Neuronal stem cell (in vitro differentiated cells): ENCODE results near the gene TANK.

Source experiments
- DNase-seq: peaks from one replicate; pipeline ENCODE4 v3.0.0-alpha.2; 2013; ENCODE audit warnings: low spot score
- H2AFZ ChIP-seq: one replicate; pipeline ENCODE4 v1.6.1; 2013; ENCODE audit warnings: mild to moderate bottlenecking, low read length, inconsistent platforms
- H2AK5ac ChIP-seq: 2 replicates; pipeline ENCODE4 v1.6.1; 2013; ENCODE audit warnings: low read depth, mild to moderate bottlenecking, inconsistent platforms, low read length, moderate library complexity, mixed read lengths
- H2BK120ac ChIP-seq: 2 replicates; pipeline ENCODE4 v1.6.1; 2013; ENCODE audit warnings: low read depth, mild to moderate bottlenecking, inconsistent platforms, low read length, moderate library complexity, mixed read lengths
- H2BK12ac ChIP-seq: one replicate; pipeline ENCODE4 v1.6.1; 2013; ENCODE audit warnings: low read length, inconsistent platforms
- H2BK15ac ChIP-seq: 2 replicates; pipeline ENCODE4 v1.6.1; 2013; ENCODE audit warnings: mild to moderate bottlenecking, low read length, inconsistent platforms, mixed read lengths
- H2BK5ac ChIP-seq: one replicate; pipeline ENCODE4 v1.6.1; 2013; ENCODE audit warnings: inconsistent platforms, mild to moderate bottlenecking, low read length, moderate library complexity
- H3K14ac ChIP-seq: one replicate; pipeline ENCODE4 v1.6.1; 2013; ENCODE audit warnings: low read length, inconsistent platforms
- H3K18ac ChIP-seq: 2 replicates; pipeline ENCODE4 v1.6.1; 2013; ENCODE audit warnings: low read length, inconsistent platforms
- H3K23ac ChIP-seq: 2 replicates; pipeline ENCODE4 v1.6.1; 2013; ENCODE audit warnings: low read depth, mild to moderate bottlenecking, mixed read lengths, low read length, inconsistent platforms; ENCODE audit not compliant: poor library complexity
- H3K27ac ChIP-seq: replicated peaks from 3 replicates; pipeline ENCODE4 v1.5.1; 2013; ENCODE audit warnings: low read length, inconsistent platforms
- H3K27me3 ChIP-seq, 3 experiments: 2 replicates each; pipeline ENCODE4 v1.6.1; 2013; ENCODE audit warnings: low read length in 3 of 3, mild to moderate bottlenecking in 2 of 3, inconsistent platforms in 1 of 3, low read depth in 1 of 3, mixed read lengths in 1 of 3, moderate library complexity in 1 of 3; ENCODE audit not compliant: control insufficient read depth in 3 of 3, insufficient read depth in 3 of 3
- H3K36me3 ChIP-seq, 2 donors: replicated peaks in 1 of 2; 2 replicates each; pipeline ENCODE4 v1.6.1; 2013; ENCODE audit warnings: low read length in 2 of 2; ENCODE audit not compliant: control insufficient read depth in 2 of 2, insufficient read depth in 2 of 2
- H3K4ac ChIP-seq: 2 replicates; pipeline ENCODE4 v1.6.1; 2013; ENCODE audit warnings: inconsistent platforms, mild to moderate bottlenecking, low read length, moderate library complexity
- H3K4me1 ChIP-seq, 2 donors: 1 replicate in 1 of 2; 2 replicates in 1 of 2; pipeline ENCODE4 v1.6.1; 2013; ENCODE audit warnings: low read length in 2 of 2, low read depth in 1 of 2; ENCODE audit not compliant: control insufficient read depth in 2 of 2, insufficient read depth in 1 of 2
- H3K4me2 ChIP-seq: one replicate; pipeline ENCODE4 v1.6.1; 2013; ENCODE audit warnings: mild to moderate bottlenecking, low read length, inconsistent platforms; ENCODE audit not compliant: insufficient read depth, poor library complexity, severe bottlenecking
- H3K4me3 ChIP-seq, 2 donors: 2 replicates each; pipeline ENCODE4 v1.5.1; 2013; ENCODE audit warnings: low read length in 2 of 2, mild to moderate bottlenecking in 2 of 2, inconsistent platforms in 1 of 2, moderate library complexity in 1 of 2
- H3K79me1 ChIP-seq: one replicate; pipeline ENCODE4 v1.6.1; 2013; ENCODE audit warnings: low read depth, mild to moderate bottlenecking, inconsistent platforms, low read length, moderate library complexity
- H3K9ac ChIP-seq: one replicate; pipeline ENCODE4 v1.6.1; 2013; ENCODE audit warnings: mild to moderate bottlenecking, low read depth, low read length, inconsistent platforms; ENCODE audit not compliant: poor library complexity
- H3K9me3 ChIP-seq, 2 donors: replicated peaks in 1 of 2; 2 replicates each; pipeline versions ENCODE3 to v1.6.1; 2013; ENCODE audit warnings: low read length in 2 of 2, mild to moderate bottlenecking in 2 of 2, inconsistent platforms in 1 of 2, low read depth in 1 of 2, mixed read lengths in 1 of 2, moderate library complexity in 1 of 2; ENCODE audit not compliant: control insufficient read depth in 2 of 2, insufficient read depth in 1 of 2
- H4K8ac ChIP-seq: one replicate; pipeline ENCODE4 v1.6.1; 2013; ENCODE audit warnings: low read depth, mild to moderate bottlenecking, inconsistent platforms, low read length, moderate library complexity
- H4K91ac ChIP-seq: one replicate; pipeline ENCODE4 v1.6.1; 2013; ENCODE audit warnings: low read length, low read depth, mild to moderate bottlenecking, inconsistent platforms; ENCODE audit not compliant: poor library complexity
- WGBS, 2 donors: extraction: QIAGEN DNeasy Blood & Tissue Kit; methylation state at CpG; one replicate each; pipeline ENCODE4 v1.1.7; 2013; ENCODE audit warnings: missing lambda C conversion rate in 2 of 2, mixed read lengths in 1 of 2; ENCODE audit not compliant: insufficient read length in 2 of 2, insufficient replicate concordance in 1 of 2; ENCODE audit errors: extremely low coverage in 2 of 2; 5-methylcytosine and 5-hydroxymethylcytosine counted together

TANK gene

GRCh38 chr2:161146209-161146775, 13.9 kb upstream of the TANK start:
- Histone ChIP-seq H2AFZ (no peak overlapping the region), H3K14ac (no peak overlapping the region)
- no peak for DNase-seq

GRCh38 chr2:161146996-161147395, 13.2 kb upstream of the TANK start:
- WGBS, 2 donors = no CpG with 5 or more reads among the region's 3 CpGs
- no peak overlapping the region for H3K14ac ChIP-seq
- no peaks in the 10 kb centered on the region for H3K36me3 ChIP-seq
- H4K91ac ChIP-seq = no peak overlapping the region
- H3K9me3 ChIP-seq = peaks cover 0 to 8% of the 10 kb centered on the region in 2 donors
- no peak overlapping the region for H4K8ac ChIP-seq
- no peak overlapping the region for H2BK15ac ChIP-seq
- no peaks in the 10 kb centered on the region for H3K79me1 ChIP-seq
- H2AFZ ChIP-seq = no peak overlapping the region
- no peak overlapping the region for H2BK5ac ChIP-seq
- H3K4me1 ChIP-seq = no peaks in the 10 kb centered on the region
- H3K23ac ChIP-seq = no peak overlapping the region
- no peak overlapping the region for H3K27ac ChIP-seq
- H2AK5ac ChIP-seq = peak overlapping the region; percentile 81
- H2BK120ac ChIP-seq = no peak overlapping the region
- no peak overlapping the region for H3K4ac ChIP-seq
- peak overlapping the region; percentile 76 for H3K18ac ChIP-seq
- H3K9ac ChIP-seq = no peak overlapping the region
- H3K4me2 ChIP-seq = no peak overlapping the region
- H3K4me3 ChIP-seq = no peak overlapping the region
- no peaks in the 10 kb centered on the region for H3K27me3 ChIP-seq
- DNase-seq = no peak
- no peak overlapping the region for H2BK12ac ChIP-seq

More at GRCh38 chr2:161146209-161146775, 13.9 kb upstream of the TANK start:
- Histone ChIP-seq H3K27me3 (no peaks in the 10 kb centered on the region), H3K79me1 (no peaks in the 10 kb centered on the region), H2BK5ac (no peak overlapping the region), H3K4ac (no peak overlapping the region), H3K4me1 (no peaks in the 10 kb centered on the region), H3K4me3 (no peak overlapping the region), H3K23ac (no peak overlapping the region), H3K9ac (no peak overlapping the region), H3K4me2 (no peak overlapping the region), H2BK12ac (no peak overlapping the region), H3K18ac (no peak overlapping the region), H4K8ac (no peak overlapping the region), H2BK120ac (no peak overlapping the region), H3K9me3 (peaks cover 0 to 8% of the 10 kb centered on the region in 2 donors), H3K27ac (no peak overlapping the region), H2BK15ac (no peak overlapping the region), H3K36me3 (no peaks in the 10 kb centered on the region), H4K91ac (no peak overlapping the region), H2AK5ac (no peak overlapping the region)

- no peaks in the 10 kb centered on the region for H3K79me1 ChIP-seq
- H4K8ac ChIP-seq = no peak overlapping the region
- H3K4ac ChIP-seq = no peak overlapping the region
Measured at GRCh38 chr2:161147856-161148255, 12.4 kb upstream of the TANK start.

GRCh38 chr2:161150704-161151103, 9.5 kb upstream of the TANK start:
- no peak overlapping the region for H3K14ac ChIP-seq
- no peak overlapping the region for H2BK5ac ChIP-seq
- no peak overlapping the region for H2BK15ac ChIP-seq
- no peak overlapping the region for H4K91ac ChIP-seq
- no peak overlapping the region for H3K4ac ChIP-seq
- no peak overlapping the region for H3K23ac ChIP-seq
- H3K27ac ChIP-seq = no peak overlapping the region
- no peaks in the 10 kb centered on the region for H3K79me1 ChIP-seq
- no peaks in the 10 kb centered on the region for H3K36me3 ChIP-seq
- H2BK120ac ChIP-seq = no peak overlapping the region
- no peak for DNase-seq
- H3K9ac ChIP-seq = no peak overlapping the region
- H2BK12ac ChIP-seq = no peak overlapping the region
- no peak overlapping the region for H2AK5ac ChIP-seq
- H2AFZ ChIP-seq = no peak overlapping the region
- H4K8ac ChIP-seq = no peak overlapping the region
- H3K4me2 ChIP-seq = no peak overlapping the region
- no CpG with 5 or more reads among the region's 4 CpGs for WGBS, 2 donors
- no peak overlapping the region for H3K18ac ChIP-seq
- no peaks in the 10 kb centered on the region for H3K27me3 ChIP-seq
- no peaks in the 10 kb centered on the region for H3K4me1 ChIP-seq
- H3K4me3 ChIP-seq = no peak overlapping the region
- peaks cover 0 to 15% of the 10 kb centered on the region in 2 donors for H3K9me3 ChIP-seq

More at GRCh38 chr2:161147856-161148255, 12.4 kb upstream of the TANK start:
- Histone ChIP-seq H3K36me3 (no peaks in the 10 kb centered on the region), H2BK15ac (no peak overlapping the region), H4K91ac (no peak overlapping the region), H3K18ac (no peak overlapping the region), H2BK5ac (no peak overlapping the region), H3K27ac (no peak overlapping the region), H3K23ac (no peak overlapping the region), H3K4me2 (no peak overlapping the region), H3K4me1 (no peaks in the 10 kb centered on the region), H3K27me3 (no peaks in the 10 kb centered on the region), H2BK12ac (no peak overlapping the region), H3K9ac (no peak overlapping the region), H3K14ac (no peak overlapping the region), H2AK5ac (no peak overlapping the region), H2BK120ac (no peak overlapping the region), H3K4me3 (no peak overlapping the region), H2AFZ (no peak overlapping the region), H3K9me3 (peaks cover 0 to 14% of the 10 kb centered on the region in 2 donors)
- DNase-seq = no peak
- WGBS, 2 donors = no CpG with 5 or more reads among the region's 1 CpG
